ENCODE data around the gene CHST2. TPM values are rescaled to one million over a fixed set of nuclear protein-coding genes. Genes with fewer than 3 reads are reported as not detected.

The CHST2 gene
- total RNA-seq, 1 experiment from 2014 or later: 2.3 TPM

- no TSS peak for BruUV-seq (replicated peaks)
- intact Hi-C loops (cut with micrococcal nuclease): no loop called here
- Mint-ChIP-seq H3K27me3 (ENCODE audit: insufficient read depth, unreplicated experiment) (peaks cover 9% of the 10 kb centered on the region), H3K27ac (ENCODE audit: low read depth, unreplicated experiment) (no peak overlapping the region), H3K36me3 (ENCODE audit: insufficient read depth, unreplicated experiment) (no peaks in the 10 kb centered on the region), H3K4me1 (ENCODE audit: insufficient read depth, unreplicated experiment) (no peaks in the 10 kb centered on the region), H3K4me3 (ENCODE audit: unreplicated experiment) (no peak overlapping the region), H3K9me3 (ENCODE audit: unreplicated experiment) (no peaks in the 10 kb centered on the region)
- no peak for DNase-seq (ENCODE audit: unreplicated experiment)
- ChIA-PET CTCF (interaction anchor here (0.7 to 1.2 kb wide), 2 partner anchors 13 to 1106 kb away, joined by 3 read pairs; no protein-coding TSS in a partner anchor), POLR2A (interaction anchor here (0.7 kb wide), 1 partner anchor 1790 kb away, joined by 3 read pairs; no protein-coding TSS in a partner anchor)
- no peak for TF ChIP-seq CTCF (IDR thresholded peaks at IDR 0.05; ENCODE audit: unreplicated experiment)
These were observed 21.4 kb upstream of the CHST2 start for GRCh38 chr3:143098032-143098764.

DNA sequence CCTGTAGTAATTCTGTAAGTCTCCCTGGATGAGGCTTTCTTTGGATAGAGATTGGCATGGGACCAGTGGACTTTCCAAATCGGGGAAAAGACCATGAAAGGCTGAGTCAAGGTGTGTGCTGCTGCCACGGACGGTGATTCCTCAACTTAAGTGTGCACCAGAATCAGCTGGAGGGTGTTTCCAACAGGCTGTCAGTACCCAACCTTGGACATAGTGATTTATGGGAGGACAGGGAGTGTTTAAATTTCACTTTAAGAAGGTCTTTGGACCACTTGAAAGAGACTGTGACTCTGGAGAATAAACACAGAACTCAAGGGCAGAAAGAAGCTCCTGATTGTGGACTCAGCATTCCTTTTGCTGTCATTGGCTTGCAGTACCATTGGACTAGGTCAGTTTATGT lies 20.4 kb upstream of the CHST2 start:
- no TSS peak for BruUV-seq (replicated peaks)
- Mint-ChIP-seq H3K36me3 (ENCODE audit: insufficient read depth, unreplicated experiment) (no peaks in the 10 kb centered on the region), H3K27me3 (ENCODE audit: insufficient read depth, unreplicated experiment) (peaks cover 9% of the 10 kb centered on the region), H3K27ac (ENCODE audit: low read depth, unreplicated experiment) (no peak overlapping the region), H3K4me3 (ENCODE audit: unreplicated experiment) (no peak overlapping the region), H3K9me3 (ENCODE audit: unreplicated experiment) (no peaks in the 10 kb centered on the region), H3K4me1 (ENCODE audit: insufficient read depth, unreplicated experiment) (no peaks in the 10 kb centered on the region)
- TF ChIP-seq CTCF (IDR thresholded peaks at IDR 0.05; ENCODE audit: unreplicated experiment): no peak
- CTCF ChIA-PET: interaction anchor here (0.6 to 1.2 kb wide), 4 partner anchors 10 to 29 kb away, joined by 3 read pairs; no protein-coding TSS in a partner anchor
- intact Hi-C loops (cut with micrococcal nuclease): no loop called here
- DNase-seq (ENCODE audit: unreplicated experiment): no peak
- POLR2A ChIA-PET: no interaction called here

GRCh38 chr3:143099690-143100089 lies 19.9 kb upstream of the CHST2 start:
- CTCF ChIA-PET: interaction anchor here (0.8 to 1.2 kb wide), 2 partner anchors 14 to 22 kb away, joined by 3 read pairs; no protein-coding TSS in a partner anchor
- Mint-ChIP-seq H3K9me3 (ENCODE audit: unreplicated experiment) (peaks cover 3% of the 10 kb centered on the region), H3K27ac (ENCODE audit: low read depth, unreplicated experiment) (no peak overlapping the region), H3K4me3 (ENCODE audit: unreplicated experiment) (no peak overlapping the region), H3K27me3 (ENCODE audit: insufficient read depth, unreplicated experiment) (peaks cover 9% of the 10 kb centered on the region), H3K36me3 (ENCODE audit: insufficient read depth, unreplicated experiment) (no peaks in the 10 kb centered on the region), H3K4me1 (ENCODE audit: insufficient read depth, unreplicated experiment) (no peaks in the 10 kb centered on the region)
- DNase-seq (ENCODE audit: unreplicated experiment): no peak
- POLR2A ChIA-PET: no interaction called here
- TF ChIP-seq CTCF (IDR thresholded peaks at IDR 0.05; ENCODE audit: unreplicated experiment): no peak
- intact Hi-C loops (cut with micrococcal nuclease): no loop called here
- BruUV-seq (replicated peaks): no TSS peak

GRCh38 chr3:143100451-143100850 lies 19.1 kb upstream of the CHST2 start:
- no peaks in the 10 kb centered on the region for H3K36me3 Mint-ChIP-seq (ENCODE audit: insufficient read depth, unreplicated experiment)
- CTCF ChIA-PET: no interaction called here
- POLR2A ChIA-PET: no interaction called here
- no peak for TF ChIP-seq CTCF (IDR thresholded peaks at IDR 0.05; ENCODE audit: unreplicated experiment)
- BruUV-seq (replicated peaks): no TSS peak
- no peak overlapping the region for H3K27ac Mint-ChIP-seq (ENCODE audit: low read depth, unreplicated experiment)
- peaks cover 5% of the 10 kb centered on the region for H3K9me3 Mint-ChIP-seq (ENCODE audit: unreplicated experiment)
- no peak overlapping the region for H3K4me3 Mint-ChIP-seq (ENCODE audit: unreplicated experiment)
- peaks cover 9% of the 10 kb centered on the region for H3K27me3 Mint-ChIP-seq (ENCODE audit: insufficient read depth, unreplicated experiment)
- no peaks in the 10 kb centered on the region for H3K4me1 Mint-ChIP-seq (ENCODE audit: insufficient read depth, unreplicated experiment)
- intact Hi-C loops (cut with micrococcal nuclease): no loop called here
- DNase-seq (ENCODE audit: unreplicated experiment): no peak
